Nephron progenitor cell (in vitro differentiated cells): ENCODE measurements around the gene CMTR1.

Source experiments
- DNase-seq: peaks from one replicate; pipeline ENCODE4 v3.0.0; 2021
- H3K27ac Mint-ChIP-seq: 2 replicates; pipeline ENCODE4 v1.8.0; 2021; ENCODE audit warnings: mild to moderate bottlenecking, moderate library complexity, mixed read lengths
- H3K27me3 Mint-ChIP-seq: 2 replicates; pipeline ENCODE4 v1.8.0; 2021; ENCODE audit warnings: mild to moderate bottlenecking, low read depth, mixed read lengths; ENCODE audit not compliant: poor library complexity
- H3K36me3 Mint-ChIP-seq: 2 replicates; pipeline ENCODE4 v1.8.0; 2021; ENCODE audit warnings: low read depth, mixed read lengths
- H3K4me1 Mint-ChIP-seq: 2 replicates; pipeline ENCODE4 v1.8.0; 2021; ENCODE audit warnings: mixed read lengths
- H3K4me3 Mint-ChIP-seq: 2 replicates; pipeline ENCODE4 v1.8.0; 2021; ENCODE audit warnings: mild to moderate bottlenecking, moderate library complexity, mixed read lengths
- H3K9me3 Mint-ChIP-seq: 2 replicates; pipeline ENCODE4 v1.8.0; 2021; ENCODE audit warnings: mild to moderate bottlenecking, moderate library complexity, mixed read lengths
- CTCF ChIP-seq: fragments of 200-600 bp; sonication (generic); IDR thresholded peaks from 2 replicates; pipeline ENCODE4 v1.5.0; 2021; ENCODE audit warnings: antibody characterized with exemption

CMTR1 gene

DNA sequence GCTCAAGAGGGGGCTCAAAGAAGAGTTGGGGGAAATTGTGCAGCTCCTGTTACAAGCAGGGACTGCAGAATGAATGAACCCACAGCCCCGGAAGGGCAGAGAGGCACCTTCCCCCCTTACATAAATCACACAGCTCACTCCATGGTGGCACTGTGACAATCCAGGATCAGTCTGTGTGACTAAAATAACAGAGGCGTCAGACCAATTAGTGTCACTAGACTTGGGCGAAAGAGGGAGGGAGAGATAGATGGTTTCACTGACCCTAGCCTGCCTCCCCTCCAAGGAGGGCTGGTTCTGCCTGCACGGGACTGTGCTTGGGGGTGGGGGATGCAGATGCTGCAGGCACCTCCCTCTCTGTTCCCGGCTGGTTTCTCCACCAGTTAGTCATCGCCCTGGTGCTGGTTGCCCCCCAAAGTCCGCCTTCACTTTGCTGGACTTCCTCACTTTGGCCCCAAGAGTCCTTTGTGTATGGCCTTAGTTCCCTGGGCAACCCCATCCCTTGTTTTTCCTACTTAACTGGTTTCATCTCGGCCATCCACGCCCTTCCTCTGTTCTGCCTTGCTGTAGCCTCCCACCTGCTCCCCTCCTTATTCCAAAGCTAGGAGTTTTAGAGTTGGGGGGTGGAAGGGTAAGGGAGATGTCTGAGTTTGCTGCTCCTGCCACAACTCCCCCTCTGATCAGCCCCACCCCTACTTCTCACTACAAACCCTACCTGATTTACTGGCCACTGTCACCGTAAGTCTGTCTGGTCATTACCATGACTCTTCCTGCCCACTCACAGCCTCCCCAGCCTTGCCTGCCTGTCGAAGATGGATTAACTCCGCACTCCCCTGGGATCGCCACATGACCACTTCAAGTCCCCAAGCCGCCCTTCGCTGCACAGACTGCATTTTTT, 48.9 kb downstream of the CMTR1 start:
- no peaks in the 10 kb centered on the region for H3K9me3 Mint-ChIP-seq
- no peak for TF ChIP-seq CTCF
- peaks cover 49% of the 10 kb centered on the region for H3K4me1 Mint-ChIP-seq
- H3K27me3 Mint-ChIP-seq = peaks cover 46% of the 10 kb centered on the region
- peak overlapping the region; percentile 57 for H3K4me3 Mint-ChIP-seq
- DNase-seq = peak; percentile 80
- H3K27ac Mint-ChIP-seq = peak overlapping the region; percentile 98
- peaks cover 29% of the 10 kb centered on the region for H3K36me3 Mint-ChIP-seq

DNA sequence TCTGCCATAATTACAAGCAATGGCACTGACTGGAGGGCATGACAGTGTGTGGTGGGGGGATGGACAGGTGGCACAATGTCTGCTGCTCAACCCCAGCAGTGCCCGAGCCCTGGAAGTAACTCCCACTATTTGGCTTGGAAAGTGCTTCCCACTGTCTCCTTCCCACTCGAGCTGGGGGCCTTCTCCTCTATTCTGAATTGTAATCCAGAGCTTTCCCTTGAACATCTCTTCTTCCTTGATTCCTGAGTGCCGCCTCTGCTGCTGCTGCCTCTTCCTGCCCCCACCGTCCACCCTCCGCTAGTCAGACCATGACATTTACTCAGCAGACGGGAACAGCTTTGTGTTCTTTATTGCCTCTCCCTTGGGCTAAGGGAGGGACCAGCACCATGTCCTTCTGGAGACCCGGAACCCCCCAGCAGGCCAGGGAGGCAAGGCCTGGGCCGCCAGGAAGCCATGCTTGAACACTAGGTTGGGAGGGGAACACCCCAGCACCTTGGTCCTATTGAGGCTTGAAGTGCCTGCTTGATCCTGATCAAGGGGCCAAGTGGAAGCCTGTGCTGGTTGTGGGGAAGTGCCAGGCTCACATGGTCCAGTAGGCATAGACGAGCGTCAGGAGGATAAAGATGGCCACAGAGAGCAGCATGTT, 49.7 kb downstream of the CMTR1 start:
- H3K27ac Mint-ChIP-seq = peak overlapping the region; percentile 98
- DNase-seq = peak; percentile 36
- TF ChIP-seq CTCF = no peak
- H3K27me3 Mint-ChIP-seq = peaks cover 41% of the 10 kb centered on the region
- peaks cover 22% of the 10 kb centered on the region for H3K36me3 Mint-ChIP-seq
- H3K4me3 Mint-ChIP-seq = peak overlapping the region; percentile 57
- no peaks in the 10 kb centered on the region for H3K9me3 Mint-ChIP-seq
- H3K4me1 Mint-ChIP-seq = peaks cover 49% of the 10 kb centered on the region

DNA sequence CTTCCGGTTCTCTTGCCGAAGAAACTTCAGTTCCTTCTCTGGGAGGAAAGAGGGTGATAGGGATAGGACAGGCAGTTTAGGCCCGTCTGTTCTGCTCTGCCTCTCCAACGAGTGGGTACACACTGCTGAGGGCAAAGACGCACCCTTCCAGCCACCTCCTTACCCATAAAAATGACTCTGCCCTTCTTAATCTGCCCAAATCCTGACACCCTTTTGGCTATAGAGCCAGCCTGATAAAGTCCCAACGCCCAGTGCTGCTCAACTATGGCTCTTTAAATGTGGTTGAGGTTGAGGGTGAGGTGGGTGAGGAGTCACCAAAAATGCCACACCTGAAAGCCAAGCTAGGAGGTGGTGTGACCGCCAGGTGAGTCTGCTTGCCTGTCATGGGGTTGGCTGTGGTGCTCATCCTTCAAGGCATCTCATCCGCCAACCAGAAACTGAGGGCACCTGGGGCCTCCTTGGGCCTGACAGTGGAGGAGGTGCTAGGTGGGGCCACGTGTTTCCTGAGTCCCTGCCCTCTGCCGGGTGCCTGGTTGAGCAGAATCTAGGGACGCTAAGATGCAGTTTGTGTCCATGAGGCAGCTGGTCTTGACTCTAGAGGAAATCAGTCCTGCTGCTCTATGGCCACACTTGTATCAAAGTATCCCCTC, 50.4 kb downstream of the CMTR1 start:
- Mint-ChIP-seq H3K4me1 (peaks cover 50% of the 10 kb centered on the region), H3K27ac (no peak overlapping the region), H3K9me3 (no peaks in the 10 kb centered on the region), H3K4me3 (peak overlapping the region; percentile 57), H3K36me3 (peaks cover 23% of the 10 kb centered on the region), H3K27me3 (peaks cover 41% of the 10 kb centered on the region)
- TF ChIP-seq CTCF = no peak
- no peak for DNase-seq

DNA sequence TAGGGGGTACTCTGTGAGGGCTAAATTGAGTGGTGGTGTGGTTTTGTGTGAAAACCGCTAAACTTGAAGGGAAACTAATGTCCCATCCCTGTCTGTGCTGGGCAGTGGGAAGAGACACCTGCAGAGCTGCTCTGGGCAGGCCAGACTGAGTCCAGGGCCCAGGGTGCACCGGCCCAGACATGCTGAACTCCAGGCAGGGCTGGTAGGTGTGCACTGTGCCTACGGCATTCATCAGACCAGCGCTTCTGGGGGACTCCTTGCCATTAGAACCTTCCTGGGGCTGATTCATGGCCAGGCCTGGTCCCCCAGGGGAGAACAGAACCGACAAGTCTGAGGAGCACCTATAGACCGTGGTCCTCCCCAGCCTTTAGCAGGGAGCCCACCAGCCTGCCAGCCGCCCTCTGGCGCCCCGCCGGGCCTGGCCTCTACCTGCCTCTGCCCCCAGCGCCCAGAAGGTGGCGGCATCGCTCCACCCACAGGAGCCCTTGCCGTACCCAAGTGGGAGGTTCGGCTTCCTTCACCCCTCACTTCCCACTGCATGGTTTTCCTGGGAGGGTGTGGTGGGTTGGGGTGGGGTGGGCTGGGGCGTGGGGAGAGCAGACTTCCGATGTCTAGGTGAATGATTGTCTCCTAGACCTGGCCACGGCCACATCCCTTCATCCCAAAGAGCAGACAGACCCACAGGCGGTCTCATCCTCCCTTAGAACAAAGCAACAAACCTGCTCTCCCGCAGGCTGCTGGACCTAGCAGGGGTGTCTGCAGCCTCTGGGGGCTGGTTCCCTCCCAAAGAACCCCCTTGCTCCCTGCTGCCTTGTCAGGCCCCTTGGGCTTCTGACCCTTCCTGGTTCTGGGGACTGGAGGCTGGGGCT, 51.1 kb downstream of the CMTR1 start:
- Mint-ChIP-seq H3K9me3 (no peaks in the 10 kb centered on the region), H3K36me3 (peaks cover 19% of the 10 kb centered on the region), H3K27me3 (peaks cover 41% of the 10 kb centered on the region), H3K27ac (no peak overlapping the region), H3K4me1 (peaks cover 52% of the 10 kb centered on the region), H3K4me3 (no peak overlapping the region)
- TF ChIP-seq CTCF = peak; percentile 86
- peak; percentile 83 for DNase-seq

- Mint-ChIP-seq H3K4me3 (no peak overlapping the region), H3K4me1 (peaks cover 56% of the 10 kb centered on the region), H3K27ac (no peak overlapping the region), H3K36me3 (peaks cover 12% of the 10 kb centered on the region), H3K9me3 (no peaks in the 10 kb centered on the region), H3K27me3 (peaks cover 39% of the 10 kb centered on the region)
- DNase-seq = no peak
- TF ChIP-seq CTCF = no peak
Observed at GRCh38 chr6:37484786-37485170, 51.8 kb downstream of the CMTR1 start.
